Measurements from ENCODE around the gene OR6Y1.

The OR6Y1 gene

GRCh38 chr1:158496374-158496773 is 57.8 kb downstream of the OR6Y1 start:
- no peak for DNase-seq

GRCh38 chr1:158494796-158495195 is 59.4 kb downstream of the OR6Y1 start:
- no peak for DNase-seq

All from CD4-positive, alpha-beta T cell treated with Interleukin-6 for 4 hours (primary cell).